ENCODE results near the gene DCHS2. TPM values are rescaled to one million over a fixed set of nuclear protein-coding genes. Genes with fewer than 3 reads are reported as not detected.

Gene DCHS2
- total and polyA plus RNA-seq, 2 of the 8 experiments (the other 6 are each of a cell fraction or from before 2014, with no cell fraction given): 0.54 to 2.6 TPM

GRCh38 chr4:154390324-154390723 is 101.3 kb downstream of the DCHS2 start (continued):
- TF ChIP-seq, protein P1, sequence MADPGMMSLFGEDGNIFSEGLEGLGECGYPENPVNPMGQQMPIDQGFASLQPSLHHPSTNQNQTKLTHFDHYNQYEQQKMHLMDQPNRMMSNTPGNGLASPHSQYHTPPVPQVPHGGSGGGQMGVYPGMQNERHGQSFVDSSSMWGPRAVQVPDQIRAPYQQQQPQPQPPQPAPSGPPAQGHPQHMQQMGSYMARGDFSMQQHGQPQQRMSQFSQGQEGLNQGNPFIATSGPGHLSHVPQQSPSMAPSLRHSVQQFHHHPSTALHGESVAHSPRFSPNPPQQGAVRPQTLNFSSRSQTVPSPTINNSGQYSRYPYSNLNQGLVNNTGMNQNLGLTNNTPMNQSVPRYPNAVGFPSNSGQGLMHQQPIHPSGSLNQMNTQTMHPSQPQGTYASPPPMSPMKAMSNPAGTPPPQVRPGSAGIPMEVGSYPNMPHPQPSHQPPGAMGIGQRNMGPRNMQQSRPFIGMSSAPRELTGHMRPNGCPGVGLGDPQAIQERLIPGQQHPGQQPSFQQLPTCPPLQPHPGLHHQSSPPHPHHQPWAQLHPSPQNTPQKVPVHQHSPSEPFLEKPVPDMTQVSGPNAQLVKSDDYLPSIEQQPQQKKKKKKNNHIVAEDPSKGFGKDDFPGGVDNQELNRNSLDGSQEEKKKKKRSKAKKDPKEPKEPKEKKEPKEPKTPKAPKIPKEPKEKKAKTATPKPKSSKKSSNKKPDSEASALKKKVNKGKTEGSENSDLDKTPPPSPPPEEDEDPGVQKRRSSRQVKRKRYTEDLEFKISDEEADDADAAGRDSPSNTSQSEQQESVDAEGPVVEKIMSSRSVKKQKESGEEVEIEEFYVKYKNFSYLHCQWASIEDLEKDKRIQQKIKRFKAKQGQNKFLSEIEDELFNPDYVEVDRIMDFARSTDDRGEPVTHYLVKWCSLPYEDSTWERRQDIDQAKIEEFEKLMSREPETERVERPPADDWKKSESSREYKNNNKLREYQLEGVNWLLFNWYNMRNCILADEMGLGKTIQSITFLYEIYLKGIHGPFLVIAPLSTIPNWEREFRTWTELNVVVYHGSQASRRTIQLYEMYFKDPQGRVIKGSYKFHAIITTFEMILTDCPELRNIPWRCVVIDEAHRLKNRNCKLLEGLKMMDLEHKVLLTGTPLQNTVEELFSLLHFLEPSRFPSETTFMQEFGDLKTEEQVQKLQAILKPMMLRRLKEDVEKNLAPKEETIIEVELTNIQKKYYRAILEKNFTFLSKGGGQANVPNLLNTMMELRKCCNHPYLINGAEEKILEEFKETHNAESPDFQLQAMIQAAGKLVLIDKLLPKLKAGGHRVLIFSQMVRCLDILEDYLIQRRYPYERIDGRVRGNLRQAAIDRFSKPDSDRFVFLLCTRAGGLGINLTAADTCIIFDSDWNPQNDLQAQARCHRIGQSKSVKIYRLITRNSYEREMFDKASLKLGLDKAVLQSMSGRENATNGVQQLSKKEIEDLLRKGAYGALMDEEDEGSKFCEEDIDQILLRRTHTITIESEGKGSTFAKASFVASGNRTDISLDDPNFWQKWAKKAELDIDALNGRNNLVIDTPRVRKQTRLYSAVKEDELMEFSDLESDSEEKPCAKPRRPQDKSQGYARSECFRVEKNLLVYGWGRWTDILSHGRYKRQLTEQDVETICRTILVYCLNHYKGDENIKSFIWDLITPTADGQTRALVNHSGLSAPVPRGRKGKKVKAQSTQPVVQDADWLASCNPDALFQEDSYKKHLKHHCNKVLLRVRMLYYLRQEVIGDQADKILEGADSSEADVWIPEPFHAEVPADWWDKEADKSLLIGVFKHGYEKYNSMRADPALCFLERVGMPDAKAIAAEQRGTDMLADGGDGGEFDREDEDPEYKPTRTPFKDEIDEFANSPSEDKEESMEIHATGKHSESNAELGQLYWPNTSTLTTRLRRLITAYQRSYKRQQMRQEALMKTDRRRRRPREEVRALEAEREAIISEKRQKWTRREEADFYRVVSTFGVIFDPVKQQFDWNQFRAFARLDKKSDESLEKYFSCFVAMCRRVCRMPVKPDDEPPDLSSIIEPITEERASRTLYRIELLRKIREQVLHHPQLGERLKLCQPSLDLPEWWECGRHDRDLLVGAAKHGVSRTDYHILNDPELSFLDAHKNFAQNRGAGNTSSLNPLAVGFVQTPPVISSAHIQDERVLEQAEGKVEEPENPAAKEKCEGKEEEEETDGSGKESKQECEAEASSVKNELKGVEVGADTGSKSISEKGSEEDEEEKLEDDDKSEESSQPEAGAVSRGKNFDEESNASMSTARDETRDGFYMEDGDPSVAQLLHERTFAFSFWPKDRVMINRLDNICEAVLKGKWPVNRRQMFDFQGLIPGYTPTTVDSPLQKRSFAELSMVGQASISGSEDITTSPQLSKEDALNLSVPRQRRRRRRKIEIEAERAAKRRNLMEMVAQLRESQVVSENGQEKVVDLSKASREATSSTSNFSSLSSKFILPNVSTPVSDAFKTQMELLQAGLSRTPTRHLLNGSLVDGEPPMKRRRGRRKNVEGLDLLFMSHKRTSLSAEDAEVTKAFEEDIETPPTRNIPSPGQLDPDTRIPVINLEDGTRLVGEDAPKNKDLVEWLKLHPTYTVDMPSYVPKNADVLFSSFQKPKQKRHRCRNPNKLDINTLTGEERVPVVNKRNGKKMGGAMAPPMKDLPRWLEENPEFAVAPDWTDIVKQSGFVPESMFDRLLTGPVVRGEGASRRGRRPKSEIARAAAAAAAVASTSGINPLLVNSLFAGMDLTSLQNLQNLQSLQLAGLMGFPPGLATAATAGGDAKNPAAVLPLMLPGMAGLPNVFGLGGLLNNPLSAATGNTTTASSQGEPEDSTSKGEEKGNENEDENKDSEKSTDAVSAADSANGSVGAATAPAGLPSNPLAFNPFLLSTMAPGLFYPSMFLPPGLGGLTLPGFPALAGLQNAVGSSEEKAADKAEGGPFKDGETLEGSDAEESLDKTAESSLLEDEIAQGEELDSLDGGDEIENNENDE (IDR thresholded peaks at IDR 0.05; ENCODE audit: insufficient replicate concordance, low read length): no peak
- TF ChIP-seq SUZ12 (IDR thresholded peaks at IDR 0.05; ENCODE audit: low read length): no peak
- no peak for TF ChIP-seq CEBPB (IDR thresholded peaks at IDR 0.05; ENCODE audit: low read depth, low read length)
- no peak for TF ChIP-seq CTBP2 (IDR thresholded peaks at IDR 0.05; ENCODE audit: borderline replicate concordance, insufficient read depth, insufficient read length, low read length)
- TF ChIP-seq CBX8 (IDR thresholded peaks at IDR 0.05; ENCODE audit: borderline replicate concordance, low read depth, low read length): no peak
- TF ChIP-seq, protein P2, sequence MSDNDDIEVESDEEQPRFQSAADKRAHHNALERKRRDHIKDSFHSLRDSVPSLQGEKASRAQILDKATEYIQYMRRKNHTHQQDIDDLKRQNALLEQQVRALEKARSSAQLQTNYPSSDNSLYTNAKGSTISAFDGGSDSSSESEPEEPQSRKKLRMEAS (IDR thresholded peaks at IDR 0.05): no peak

Measured in H1 (cell line).